A549 (cell line): ENCODE data around the gene JPT1. TPM values are rescaled to one million over a fixed set of nuclear protein-coding genes. Genes with fewer than 3 reads are reported as not detected.

Source experiments
- ATAC-seq, 2 experiments: fragments of 200-7000 bp in 1 of 2; fragments of >200 bp in 1 of 2; cut with Nextera tagmentation in 1 of 2; cut with Tn5 transposase in 1 of 2; 3 replicates each; pipeline versions ENCODE4 v1.8.0 to v1.9.1; 2018 to 2020; ENCODE audit warnings: mild to moderate bottlenecking in 1 of 2, moderate library complexity in 1 of 2
- CTCF ChIA-PET: fragments of 300-600 bp; sonication (Branson Sonifier 250); formaldehyde crosslinking; extraction: SDS; loops from one replicate; lab custom pipeline; 2021; ENCODE audit warnings: antibody characterized with exemption, inconsistent platforms; lab: Yijun Ruan, JAX
- POLR2A ChIA-PET: fragments of 350-600 bp; formaldehyde crosslinking; extraction: SDS; loops from one replicate; lab custom pipeline; 2021; ENCODE audit warnings: antibody characterized with exemption, inconsistent platforms; lab: Yijun Ruan, JAX
- DNase-seq, 2 experiments: peaks; one replicate each; pipeline versions ENCODE4 v3.0.0 to v3.0.0-alpha.2; 2011 to 2016; ENCODE audit warnings: low read depth in 1 of 2, low spot score in 1 of 2
- FAIRE-seq: peaks from 2 replicates; lab custom pipeline; 2011; peaks lifted over from hg19 to GRCh38; lab: Jason Lieb, UNC
- H3K27ac ChIP-seq, 2 experiments: fragments of >200 bp; sonication (Bioruptor Twin); formaldehyde crosslinking; 3 replicates each; pipeline ENCODE4 v1.5.1; 2016 to 2017
- H3K4me1 ChIP-seq: fragments of >200 bp; sonication (Bioruptor Twin); formaldehyde crosslinking; 3 replicates; pipeline ENCODE4 v1.6.1; 2016
- H3K4me2 ChIP-seq: fragments of >200 bp; sonication (Bioruptor Twin); formaldehyde crosslinking; 3 replicates; pipeline ENCODE4 v1.6.1; 2016
- H3K4me3 ChIP-seq: fragments of >200 bp; sonication (Bioruptor Twin); formaldehyde crosslinking; 3 replicates; pipeline ENCODE4 v1.5.1; 2016
- H3K9me3 ChIP-seq: fragments of >200 bp; sonication (Bioruptor Twin); formaldehyde crosslinking; 3 replicates; pipeline ENCODE4 v1.6.1; 2016
- EHF ChIP-seq: fragments of 250-450 bp; sonication (Bioruptor Pico); IDR thresholded peaks from 2 replicates; pipeline ENCODE4 v1.5.0; 2020; ENCODE audit warnings: mild to moderate bottlenecking
- HOXB13 ChIP-seq: fragments of 250-450 bp; sonication (Bioruptor Pico); IDR thresholded peaks from 2 replicates; pipeline ENCODE4 v1.5.0; 2020; ENCODE audit warnings: low read depth, mild to moderate bottlenecking, moderate library complexity
- USF2 ChIP-seq: fragments of 450-650 bp; IDR thresholded peaks from 2 replicates; pipeline ENCODE4 v1.6.1; 2014; ENCODE audit warnings: antibody characterized with exemption
- WGBS: methylation state at CpG from one replicate; pipeline ENCODE4 v1.1.6; 2017; ENCODE audit errors: missing lambda C conversion rate; 5-methylcytosine and 5-hydroxymethylcytosine counted together
- polyA plus RNA-seq, 4 experiments: library from polyadenylated mRNA; depleted of rRNA in 3 of 4; stranded (reverse); fragments of >200 nt; fragmentation: RNase III in 1 of 4; extraction: RNeasy Plus Mini Kit Qiagen cat#74134 plus additional on column Dnase treatment in 1 of 4; gene quantifications; 2 replicates in 3 of 4; 3 replicates in 1 of 4; pipeline ENCODE4 v1.2.3, GENCODE V29; 2011 to 2017
- small RNA-seq, 6 experiments: library from RNA; depleted of rRNA; stranded (forward); fragments of <200 nt; gene quantifications; one replicate each; pipeline ENCODE3, GENCODE V24; 2012

The JPT1 gene
- polyA plus RNA-seq, 2 of the 4 experiments (the other 2 are of a cell fraction): 196 to 623 TPM

DNA sequence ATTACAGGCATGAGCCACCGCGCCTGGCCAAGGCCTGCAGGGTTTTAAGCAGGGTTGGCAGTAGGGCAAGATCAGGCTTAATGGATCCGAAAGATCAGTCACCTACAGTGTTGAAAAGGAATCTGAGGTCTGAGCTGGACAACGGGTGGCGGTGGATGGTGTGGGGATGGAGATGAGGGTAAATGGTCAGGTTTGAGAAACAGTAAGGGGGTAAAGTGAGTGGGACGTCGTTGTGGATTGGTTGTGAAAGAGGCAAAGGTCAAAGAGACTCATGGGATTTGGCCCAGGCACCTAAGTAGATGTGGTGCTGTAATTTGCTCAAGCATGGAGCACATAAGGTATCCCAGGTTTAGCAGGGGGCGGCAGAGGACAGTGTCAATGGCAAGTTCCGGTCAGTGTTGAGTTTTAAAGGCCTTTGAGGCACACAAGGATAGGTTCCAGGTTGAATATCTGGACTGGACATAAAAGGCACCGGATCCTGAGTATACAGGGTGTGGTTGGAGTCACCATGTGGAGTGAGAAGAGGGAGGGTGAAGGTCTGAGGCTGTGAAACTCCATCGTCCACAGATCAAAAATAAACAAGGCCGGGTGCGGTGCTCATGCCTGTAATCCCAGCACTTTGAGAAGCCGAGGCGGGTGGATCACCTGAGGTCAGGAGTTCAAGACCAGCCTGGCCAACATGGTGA is 67.7 kb downstream of the JPT1 start:
- Histone ChIP-seq H3K9me3 (no peaks in the 10 kb centered on the region), H3K27ac (peak overlapping the region; percentile 95 to 96), H3K4me2 (peak overlapping the region; percentile 92), H3K4me3 (peak overlapping the region; percentile 67), H3K4me1 (peaks cover 69% of the 10 kb centered on the region)
- DNase-seq (peak in 1 of 2 experiments; percentile 54), ATAC-seq (no peak), FAIRE-seq (no peak)
- 46% methylated on average over 15 of the region's 15 CpGs for WGBS
- POLR2A ChIA-PET: interaction anchor here (1.4 to 2.8 kb wide), 5 partner anchors 8 to 99 kb away, joined by 3 to 35 read pairs (median 18); partner anchors contain the start of gene CDR2L
- CTCF ChIA-PET: interaction anchor here (1.5 to 81.8 kb wide), 5 partner anchors 16 to 115 kb away, joined by 3 to 3429 read pairs (median 94); partner anchors contain the start of genes ARMC7, NT5C and SUMO2
- no peak for TF ChIP-seq USF2
- TF ChIP-seq EHF (CRISPR knock-in tag): 0 out of 2 replicates have a peak, but pooled peaks have one; percentile 11
- peak; percentile 12; the same call in 1 of the 2 replicates for TF ChIP-seq HOXB13 (CRISPR knock-in tag)

Small RNA genes lying within 50 kb of the gene (small RNA-seq; reads per million reads assigned to genes)
- gene RF00019: 0 reads per million in 6 experiments

Other genes starting within 250 kb of the JPT1 start
- 0.05 and 0.12 TPM in 2 replicates for gene USH1G, start 231.3 kb downstream of the JPT1 start, polyA plus RNA-seq (2011; rRNA removed)
- gene USH1G, start 231.3 kb downstream of the JPT1 start, polyA plus RNA-seq (2017; fragmentation: RNase III; extraction: RNeasy Plus Mini Kit Qiagen cat#74134 plus additional on column Dnase treatment): 0.04 to 0.09 TPM (median 0.07 TPM) in 3 replicates
- 0.06 and 0.11 TPM in 2 replicates for gene OTOP2, start 230.2 kb downstream of the JPT1 start, polyA plus RNA-seq (2011; rRNA removed)
- 0.08 TPM in 1 of 3 replicates, not detected in the others for gene OTOP2, start 230.2 kb downstream of the JPT1 start, polyA plus RNA-seq (2017; fragmentation: RNase III; extraction: RNeasy Plus Mini Kit Qiagen cat#74134 plus additional on column Dnase treatment)
- not detected in 2 replicates for gene OTOP3, start 218.6 kb downstream of the JPT1 start, polyA plus RNA-seq (2011; rRNA removed)
- not detected in 3 replicates for gene OTOP3, start 218.6 kb downstream of the JPT1 start, polyA plus RNA-seq (2017; fragmentation: RNase III; extraction: RNeasy Plus Mini Kit Qiagen cat#74134 plus additional on column Dnase treatment)
- 11.7 and 15.2 TPM in 2 replicates for gene HID1, start 181.8 kb downstream of the JPT1 start, polyA plus RNA-seq (2011; rRNA removed)
- 3.7 to 6.2 TPM (median 5.2 TPM) in 3 replicates for gene HID1, start 181.8 kb downstream of the JPT1 start, polyA plus RNA-seq (2017; fragmentation: RNase III; extraction: RNeasy Plus Mini Kit Qiagen cat#74134 plus additional on column Dnase treatment)
- 18.0 and 18.5 TPM in 2 replicates for gene CDR2L, start 166.9 kb downstream of the JPT1 start, polyA plus RNA-seq (2011; rRNA removed)
- 26.9 to 34.0 TPM (median 30.0 TPM) in 3 replicates for gene CDR2L, start 166.9 kb downstream of the JPT1 start, polyA plus RNA-seq (2017; fragmentation: RNase III; extraction: RNeasy Plus Mini Kit Qiagen cat#74134 plus additional on column Dnase treatment)
- 86.4 and 127 TPM in 2 replicates for gene MRPL58, start 141.8 kb downstream of the JPT1 start, polyA plus RNA-seq (2011; rRNA removed)
- gene MRPL58, start 141.8 kb downstream of the JPT1 start, polyA plus RNA-seq (2017; fragmentation: RNase III; extraction: RNeasy Plus Mini Kit Qiagen cat#74134 plus additional on column Dnase treatment): 89.4 to 105 TPM (median 95.3 TPM) in 3 replicates
- gene ATP5PD, start 107.5 kb downstream of the JPT1 start, polyA plus RNA-seq (2011; rRNA removed): 314 and 333 TPM in 2 replicates
- 429 to 463 TPM (median 440 TPM) in 3 replicates for gene ATP5PD, start 107.5 kb downstream of the JPT1 start, polyA plus RNA-seq (2017; fragmentation: RNase III; extraction: RNeasy Plus Mini Kit Qiagen cat#74134 plus additional on column Dnase treatment)
- gene KCTD2, start 107.3 kb downstream of the JPT1 start, polyA plus RNA-seq (2011; rRNA removed): 31.3 and 34.1 TPM in 2 replicates
- gene KCTD2, start 107.3 kb downstream of the JPT1 start, polyA plus RNA-seq (2017; fragmentation: RNase III; extraction: RNeasy Plus Mini Kit Qiagen cat#74134 plus additional on column Dnase treatment): 16.3 to 18.8 TPM (median 18.6 TPM) in 3 replicates
- 19.0 and 20.1 TPM in 2 replicates for gene SLC16A5, start 66.6 kb downstream of the JPT1 start, polyA plus RNA-seq (2011; rRNA removed)
- 19.5 to 27.6 TPM (median 27.2 TPM) in 3 replicates for gene SLC16A5, start 66.6 kb downstream of the JPT1 start, polyA plus RNA-seq (2017; fragmentation: RNase III; extraction: RNeasy Plus Mini Kit Qiagen cat#74134 plus additional on column Dnase treatment)
- 8.5 and 9.5 TPM in 2 replicates for gene ARMC7, start 44.5 kb downstream of the JPT1 start, polyA plus RNA-seq (2011; rRNA removed)
- gene ARMC7, start 44.5 kb downstream of the JPT1 start, polyA plus RNA-seq (2017; fragmentation: RNase III; extraction: RNeasy Plus Mini Kit Qiagen cat#74134 plus additional on column Dnase treatment): 11.3 to 13.1 TPM (median 12.6 TPM) in 3 replicates
- gene NT5C, start 22.8 kb downstream of the JPT1 start, polyA plus RNA-seq (2011; rRNA removed): 54.5 and 73.7 TPM in 2 replicates
- 83.8 to 92.2 TPM (median 91.4 TPM) in 3 replicates for gene NT5C, start 22.8 kb downstream of the JPT1 start, polyA plus RNA-seq (2017; fragmentation: RNase III; extraction: RNeasy Plus Mini Kit Qiagen cat#74134 plus additional on column Dnase treatment)
- gene SUMO2, start 28.4 kb upstream of the JPT1 start, polyA plus RNA-seq (2011; rRNA removed): 400 and 545 TPM in 2 replicates
- 452 to 573 TPM (median 525 TPM) in 3 replicates for gene SUMO2, start 28.4 kb upstream of the JPT1 start, polyA plus RNA-seq (2017; fragmentation: RNase III; extraction: RNeasy Plus Mini Kit Qiagen cat#74134 plus additional on column Dnase treatment)
- gene NUP85, start 51.2 kb upstream of the JPT1 start, polyA plus RNA-seq (2011; rRNA removed): 110 and 124 TPM in 2 replicates
- 83.4 to 87.1 TPM (median 84.1 TPM) in 3 replicates for gene NUP85, start 51.2 kb upstream of the JPT1 start, polyA plus RNA-seq (2017; fragmentation: RNase III; extraction: RNeasy Plus Mini Kit Qiagen cat#74134 plus additional on column Dnase treatment)
- 40.9 and 43.6 TPM in 2 replicates for gene GGA3, start 107.1 kb upstream of the JPT1 start, polyA plus RNA-seq (2011; rRNA removed)
- gene GGA3, start 107.1 kb upstream of the JPT1 start, polyA plus RNA-seq (2017; fragmentation: RNase III; extraction: RNeasy Plus Mini Kit Qiagen cat#74134 plus additional on column Dnase treatment): 34.5 to 42.8 TPM (median 35.8 TPM) in 3 replicates
- gene MRPS7, start 107.4 kb upstream of the JPT1 start, polyA plus RNA-seq (2011; rRNA removed): 144 and 157 TPM in 2 replicates
- gene MRPS7, start 107.4 kb upstream of the JPT1 start, polyA plus RNA-seq (2017; fragmentation: RNase III; extraction: RNeasy Plus Mini Kit Qiagen cat#74134 plus additional on column Dnase treatment): 161 to 164 TPM (median 163 TPM) in 3 replicates
- 61.0 and 71.4 TPM in 2 replicates for gene MIF4GD, start 116.7 kb upstream of the JPT1 start, polyA plus RNA-seq (2011; rRNA removed)
- 22.2 to 24.6 TPM (median 23.9 TPM) in 3 replicates for gene MIF4GD, start 116.7 kb upstream of the JPT1 start, polyA plus RNA-seq (2017; fragmentation: RNase III; extraction: RNeasy Plus Mini Kit Qiagen cat#74134 plus additional on column Dnase treatment)
- 14.8 and 15.3 TPM in 2 replicates for gene SLC25A19, start 134.9 kb upstream of the JPT1 start, polyA plus RNA-seq (2011; rRNA removed)
- 13.7 to 16.4 TPM (median 14.9 TPM) in 3 replicates for gene SLC25A19, start 134.9 kb upstream of the JPT1 start, polyA plus RNA-seq (2017; fragmentation: RNase III; extraction: RNeasy Plus Mini Kit Qiagen cat#74134 plus additional on column Dnase treatment)